Fibroblast of pulmonary artery (primary cell): ENCODE measurements around the gene THOC7.

ENCODE experiments used
- DNase-seq: peaks from one replicate; pipeline ENCODE4 v3.0.0-alpha.2; 2010; ENCODE audit warnings: low read depth
- H3K4me3 ChIP-seq: replicated peaks from 2 replicates; pipeline ENCODE4 v1.5.1; 2011; ENCODE audit warnings: low read depth, mild to moderate bottlenecking, control low read depth, low read length, moderate library complexity
- TF ChIP-seq, protein P1 (sequence below): IDR thresholded peaks from 2 replicates; pipeline ENCODE4 v1.5.1; 2011; ENCODE audit warnings: mild to moderate bottlenecking, control low read depth, low read length, inconsistent platforms; ENCODE audit errors: missing control alignments

The THOC7 gene

DNA sequence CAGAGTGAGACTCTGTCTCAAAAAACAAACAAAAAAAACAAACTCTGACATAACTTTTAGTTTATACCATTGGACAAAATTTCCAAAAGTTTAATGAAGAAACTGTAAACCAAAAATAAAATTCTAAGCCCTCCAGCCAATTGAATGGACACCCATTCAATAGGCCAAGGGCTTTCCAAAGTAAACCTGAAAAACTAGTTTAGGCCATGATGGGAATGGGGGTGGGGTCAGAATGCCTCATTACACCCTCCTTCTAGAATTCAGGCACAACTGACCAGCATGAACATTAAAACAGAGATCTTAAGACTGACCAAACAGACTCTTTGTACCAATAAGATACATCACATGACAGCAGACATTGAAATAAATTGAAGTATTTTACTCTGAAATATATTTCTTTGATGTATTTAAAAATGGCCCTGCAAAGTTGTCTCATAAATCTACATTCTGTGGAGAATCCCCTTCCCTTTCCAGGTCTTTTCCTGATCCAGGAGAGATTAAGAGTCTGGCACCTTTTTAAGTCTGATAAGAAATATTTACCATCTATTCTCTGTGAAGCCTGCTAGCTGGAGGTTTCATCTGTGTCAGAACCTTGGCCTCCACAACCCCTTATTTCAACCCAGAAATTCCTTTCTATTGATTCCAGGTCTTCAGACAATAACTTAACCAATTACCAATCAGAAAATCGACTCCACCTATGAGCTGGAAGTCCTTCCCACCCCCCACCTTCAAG is 15.7 kb downstream of the THOC7 start:
- H3K4me3 ChIP-seq: no peak overlapping the region
- DNase-seq: no peak
- TF ChIP-seq, protein P1, sequence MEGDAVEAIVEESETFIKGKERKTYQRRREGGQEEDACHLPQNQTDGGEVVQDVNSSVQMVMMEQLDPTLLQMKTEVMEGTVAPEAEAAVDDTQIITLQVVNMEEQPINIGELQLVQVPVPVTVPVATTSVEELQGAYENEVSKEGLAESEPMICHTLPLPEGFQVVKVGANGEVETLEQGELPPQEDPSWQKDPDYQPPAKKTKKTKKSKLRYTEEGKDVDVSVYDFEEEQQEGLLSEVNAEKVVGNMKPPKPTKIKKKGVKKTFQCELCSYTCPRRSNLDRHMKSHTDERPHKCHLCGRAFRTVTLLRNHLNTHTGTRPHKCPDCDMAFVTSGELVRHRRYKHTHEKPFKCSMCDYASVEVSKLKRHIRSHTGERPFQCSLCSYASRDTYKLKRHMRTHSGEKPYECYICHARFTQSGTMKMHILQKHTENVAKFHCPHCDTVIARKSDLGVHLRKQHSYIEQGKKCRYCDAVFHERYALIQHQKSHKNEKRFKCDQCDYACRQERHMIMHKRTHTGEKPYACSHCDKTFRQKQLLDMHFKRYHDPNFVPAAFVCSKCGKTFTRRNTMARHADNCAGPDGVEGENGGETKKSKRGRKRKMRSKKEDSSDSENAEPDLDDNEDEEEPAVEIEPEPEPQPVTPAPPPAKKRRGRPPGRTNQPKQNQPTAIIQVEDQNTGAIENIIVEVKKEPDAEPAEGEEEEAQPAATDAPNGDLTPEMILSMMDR: no peak

DNA sequence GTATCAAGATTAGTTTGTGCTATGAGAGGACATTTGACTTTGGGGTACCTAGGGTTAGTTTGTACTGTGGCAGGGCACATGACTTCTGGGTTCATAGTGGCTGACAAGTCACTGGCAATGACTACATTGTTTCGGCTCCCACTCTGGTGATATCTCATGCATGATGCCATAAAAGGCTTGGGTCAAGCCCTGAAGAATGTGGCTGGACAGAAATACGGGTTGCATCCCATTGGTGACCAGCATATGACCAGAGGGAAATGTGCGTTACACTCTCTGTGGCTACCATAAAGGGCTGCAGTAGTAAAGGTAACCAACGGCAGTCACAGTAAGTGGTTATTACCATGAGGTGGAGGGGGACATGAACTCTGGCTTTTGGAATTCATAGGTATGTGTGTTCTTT is 18.4 kb downstream of the THOC7 start:
- DNase-seq: peak; percentile 5
- TF ChIP-seq, protein P1: no peak
- H3K4me3 ChIP-seq: no peak overlapping the region

DNA sequence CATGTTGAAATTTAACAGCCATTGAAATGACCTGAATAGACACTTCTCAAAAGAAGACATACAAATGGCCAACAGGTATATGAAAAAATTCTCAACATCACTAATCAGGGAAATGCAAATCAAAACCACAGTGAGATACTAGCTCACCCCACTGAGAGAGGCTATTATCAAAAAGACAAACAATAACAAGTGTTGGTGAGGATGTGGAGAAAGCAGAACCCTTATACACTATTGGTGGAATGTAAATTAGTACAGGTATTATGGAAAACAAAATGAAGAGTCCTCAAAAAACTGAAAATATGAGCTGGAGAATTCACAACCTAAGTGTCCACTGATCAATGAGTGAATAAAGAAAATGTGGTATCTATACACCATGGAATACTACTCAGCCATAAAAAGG is 21.5 kb downstream of the THOC7 start:
- TF ChIP-seq, protein P1: no peak
- no peak for DNase-seq
- H3K4me3 ChIP-seq: no peak overlapping the region

DNA sequence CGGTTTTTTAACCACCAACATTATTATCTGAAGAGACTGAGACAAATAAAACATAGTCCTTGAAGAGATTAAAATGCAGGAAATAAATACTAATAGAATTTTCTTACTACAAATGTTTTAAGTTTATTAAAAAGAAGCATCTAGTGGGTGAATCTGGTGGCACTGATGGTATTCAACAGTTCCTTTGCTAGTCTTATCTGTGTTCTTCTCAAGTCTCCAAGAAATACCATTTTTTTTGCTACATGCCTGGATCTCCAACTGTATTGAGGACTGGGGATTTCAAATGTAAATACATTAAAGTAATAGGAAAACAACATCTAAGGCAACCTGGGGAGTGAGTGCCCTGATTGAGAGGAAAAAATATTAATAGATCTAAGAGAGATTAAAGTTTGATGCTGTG is 21.9 kb downstream of the THOC7 start:
- no peak overlapping the region for H3K4me3 ChIP-seq
- DNase-seq: no peak
- TF ChIP-seq, protein P1: no peak

DNA sequence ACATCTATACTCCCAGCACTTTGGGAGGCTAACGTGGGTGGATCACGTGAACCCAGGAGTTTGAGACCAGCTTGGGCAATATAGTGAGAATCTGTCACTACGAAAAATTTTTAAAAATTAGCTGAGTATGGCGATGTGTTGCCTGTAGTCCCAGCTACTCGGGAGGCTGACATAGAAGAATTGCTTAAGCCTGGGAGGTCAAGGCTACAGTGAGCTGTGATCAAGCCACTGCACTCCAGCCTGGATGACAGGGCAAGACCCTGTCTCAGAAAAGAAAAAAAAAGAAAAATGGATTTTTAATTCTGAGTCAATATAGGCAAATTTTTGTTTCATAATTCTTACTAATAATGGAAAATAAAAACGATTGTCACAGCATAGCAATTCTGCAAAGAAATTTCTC is 31.2 kb downstream of the THOC7 start:
- TF ChIP-seq, protein P1: no peak
- DNase-seq: no peak

DNA sequence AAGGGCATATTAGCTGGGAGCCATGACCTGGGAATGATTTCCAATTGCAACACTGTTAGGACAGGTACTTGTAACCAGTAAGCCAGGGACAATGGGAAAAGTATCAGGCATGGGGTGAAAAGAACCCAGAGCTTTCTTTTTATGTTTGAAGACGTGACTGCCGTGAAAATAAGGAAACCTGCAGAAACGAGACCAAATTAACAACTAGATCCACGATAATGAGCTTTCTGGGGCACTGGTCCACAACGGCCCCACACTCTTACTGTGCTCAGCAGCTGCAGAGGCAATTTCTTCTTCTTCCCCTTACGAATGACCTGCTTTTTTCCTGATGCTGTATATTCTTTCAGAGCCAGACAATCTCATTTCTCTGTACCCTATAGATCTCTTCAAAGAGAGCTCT is 33.1 kb downstream of the THOC7 start:
- no peak for DNase-seq
- TF ChIP-seq, protein P1: no peak
- H3K4me3 ChIP-seq: no peak overlapping the region

More for the DNA sequence above, 31.2 kb downstream of the THOC7 start:
- H3K4me3 ChIP-seq: no peak overlapping the region

DNA sequence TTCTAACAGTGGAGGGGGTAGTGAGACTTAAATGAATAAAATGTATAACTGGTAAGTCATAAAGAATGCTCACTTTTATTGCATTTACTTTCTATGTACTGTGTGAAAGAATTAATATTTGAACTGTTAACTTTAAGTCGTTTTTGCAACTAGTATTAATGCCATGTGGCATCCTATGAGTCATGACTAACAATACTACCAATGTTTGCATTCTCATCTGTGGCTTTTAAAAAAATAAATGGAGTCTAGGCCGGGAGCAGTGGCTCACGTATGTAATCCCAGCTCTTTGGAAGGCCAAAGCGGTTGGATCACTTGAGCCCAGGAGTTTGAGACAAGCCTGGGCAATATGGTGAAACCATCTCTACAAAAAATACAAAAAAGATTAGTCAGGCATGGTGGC is 39.3 kb downstream of the THOC7 start:
- peak; percentile 20 for DNase-seq
- TF ChIP-seq, protein P1: no peak
- no peak overlapping the region for H3K4me3 ChIP-seq
